Keratinocyte (primary cell): Measurements from ENCODE around the gene GRAMD4.
"Not testable (repeated sequence)": the region's sequence is repeated elsewhere in the genome, so short reads cannot be mapped to it uniquely, and the experiment has no call there.

Experiments
- EZH2 ChIP-seq: IDR thresholded peaks from one replicate; pipeline ENCODE4 v1.6.1; 2012; ENCODE audit warnings: inconsistent platforms, mild to moderate bottlenecking, low read length, moderate library complexity
- TF ChIP-seq, protein P1 (sequence below), 3 experiments: IDR thresholded peaks in 1 of 3; conservative IDR thresholded peaks in 1 of 3; optimal IDR thresholded peaks in 1 of 3; 2 replicates in 2 of 3; 3 replicates in 1 of 3; pipeline versions ENCODE3 to v1.5.1; 2011; ENCODE audit warnings: low read length in 3 of 3, mild to moderate bottlenecking in 3 of 3, moderate library complexity in 2 of 3, control low read depth in 1 of 3, inconsistent platforms in 1 of 3; ENCODE audit not compliant: insufficient read depth in 2 of 3; ENCODE audit errors: extremely low read depth in 1 of 3

DNA sequence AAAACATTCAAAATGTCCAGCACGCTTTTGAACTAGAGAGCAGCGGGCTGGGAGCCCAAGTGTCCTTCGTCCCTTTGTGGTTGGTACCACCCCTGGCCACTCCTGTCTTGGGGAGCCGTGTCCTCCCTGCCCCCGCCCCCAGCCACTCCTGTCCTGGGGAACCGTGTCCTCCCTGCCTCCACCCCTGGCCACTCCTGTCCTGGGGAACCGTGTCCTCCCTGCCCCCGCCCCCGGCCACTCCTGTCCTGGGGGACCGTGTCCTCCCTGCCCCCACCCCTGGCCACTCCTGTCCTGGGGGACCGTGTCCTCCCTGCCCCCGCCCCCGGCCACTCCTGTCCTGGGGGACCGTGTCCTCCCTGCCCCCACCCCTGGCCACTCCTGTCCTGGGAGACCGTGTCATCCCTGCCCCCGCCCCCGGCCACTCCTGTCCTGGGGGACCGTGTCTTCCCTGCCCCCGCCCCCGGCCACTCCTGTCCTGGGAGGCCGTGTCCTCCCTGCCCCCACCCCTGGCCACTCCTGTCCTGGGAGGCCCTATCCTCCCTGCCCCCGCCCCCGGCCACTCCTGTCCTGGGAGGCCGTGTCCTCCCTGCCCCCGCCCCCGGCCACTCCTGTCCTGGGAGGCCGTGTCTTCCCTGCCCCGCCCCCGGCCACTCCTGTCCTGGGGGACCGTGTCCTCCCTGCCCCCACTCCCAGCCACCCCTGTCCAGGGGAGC, 14.9 kb downstream of the GRAMD4 start:
- TF ChIP-seq, protein P1, sequence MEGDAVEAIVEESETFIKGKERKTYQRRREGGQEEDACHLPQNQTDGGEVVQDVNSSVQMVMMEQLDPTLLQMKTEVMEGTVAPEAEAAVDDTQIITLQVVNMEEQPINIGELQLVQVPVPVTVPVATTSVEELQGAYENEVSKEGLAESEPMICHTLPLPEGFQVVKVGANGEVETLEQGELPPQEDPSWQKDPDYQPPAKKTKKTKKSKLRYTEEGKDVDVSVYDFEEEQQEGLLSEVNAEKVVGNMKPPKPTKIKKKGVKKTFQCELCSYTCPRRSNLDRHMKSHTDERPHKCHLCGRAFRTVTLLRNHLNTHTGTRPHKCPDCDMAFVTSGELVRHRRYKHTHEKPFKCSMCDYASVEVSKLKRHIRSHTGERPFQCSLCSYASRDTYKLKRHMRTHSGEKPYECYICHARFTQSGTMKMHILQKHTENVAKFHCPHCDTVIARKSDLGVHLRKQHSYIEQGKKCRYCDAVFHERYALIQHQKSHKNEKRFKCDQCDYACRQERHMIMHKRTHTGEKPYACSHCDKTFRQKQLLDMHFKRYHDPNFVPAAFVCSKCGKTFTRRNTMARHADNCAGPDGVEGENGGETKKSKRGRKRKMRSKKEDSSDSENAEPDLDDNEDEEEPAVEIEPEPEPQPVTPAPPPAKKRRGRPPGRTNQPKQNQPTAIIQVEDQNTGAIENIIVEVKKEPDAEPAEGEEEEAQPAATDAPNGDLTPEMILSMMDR (optimal IDR thresholded peaks at IDR 0.05 in 1 of 3, IDR thresholded peaks at IDR 0.05 in 1 of 3, conservative IDR thresholded peaks at IDR 0.05 in 1 of 3; ENCODE audit: extremely low read depth in 1 of 3, insufficient read depth in 2 of 3, low read length in 3 of 3): not testable (repeated sequence)
- TF ChIP-seq EZH2: not testable (repeated sequence)
